DMS53 treated with DMSO at 0.1 percent for 48 hours (cell line): Measurements from ENCODE around the gene KRT72.

ENCODE experiments used
- DNase-seq: peaks from one replicate; lab custom pipeline; 2025; ENCODE audit not compliant: unreplicated experiment; lab: John Stamatoyannopoulos, UW

The KRT72 gene

GRCh38 chr12:52600941-52601481, at the start of gene KRT72:
KRT72 (minus strand) TSS chr12:52601463; CDS start chr12:52601452, 11 bp downstream.
- DNase-seq = no peak

DNA sequence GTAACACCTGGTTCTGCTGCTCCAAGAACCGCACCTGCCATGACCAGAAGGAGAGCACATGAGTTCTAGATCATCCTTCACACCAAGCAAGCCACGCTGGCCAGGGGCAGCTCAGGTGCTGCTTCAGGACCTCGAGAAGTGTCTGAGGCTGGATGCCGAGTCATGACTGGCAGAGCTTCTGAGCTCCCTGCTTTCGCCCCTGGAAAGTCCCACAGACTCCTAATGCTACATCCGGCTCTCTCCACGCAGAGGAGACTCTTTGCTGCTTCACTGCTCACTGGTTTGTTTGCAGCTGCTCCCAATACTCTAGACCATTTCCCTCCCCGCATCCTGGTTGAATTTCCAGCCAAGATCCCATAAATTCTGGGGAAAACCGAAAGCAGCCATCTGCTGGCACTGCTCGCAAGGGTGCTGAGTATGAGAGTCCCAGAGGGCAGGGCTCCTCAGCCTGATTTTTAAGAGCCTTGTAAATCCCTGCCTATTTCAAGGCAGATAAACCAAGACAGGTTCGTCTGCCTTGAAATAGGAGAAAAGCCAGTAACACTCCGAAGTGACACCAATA, 49.3 kb upstream of the KRT72 start:
- DNase-seq = no peak

- DNase-seq = no peak
These were observed 47.8 kb upstream of the KRT72 start for GRCh38 chr12:52649066-52649465.

DNA sequence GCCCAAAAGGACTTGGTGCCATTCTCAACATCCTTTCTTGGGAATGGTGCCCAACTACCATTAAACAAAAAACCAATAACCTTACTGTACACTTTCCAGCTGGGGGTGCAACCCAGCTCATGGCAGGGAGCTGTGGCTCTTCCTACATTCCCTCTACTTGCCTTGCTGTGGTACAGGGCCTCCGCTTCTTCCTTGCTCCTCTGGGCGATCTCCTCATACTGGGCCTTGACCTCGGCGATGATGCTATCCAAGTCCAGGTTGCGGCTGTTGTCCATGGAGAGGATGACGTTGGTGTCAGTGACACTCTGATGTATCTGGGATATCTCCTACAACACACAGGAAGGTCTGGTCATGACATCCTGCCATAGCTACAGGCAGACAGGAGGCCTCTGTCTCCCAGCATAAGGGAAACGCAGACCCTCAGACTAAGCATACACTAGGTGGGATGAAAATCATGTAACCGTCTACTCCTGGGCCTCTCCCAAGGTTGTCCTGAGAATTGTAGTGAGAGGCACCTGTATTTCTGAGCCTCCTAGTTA, 46.8 kb upstream of the KRT72 start:
- DNase-seq = no peak

GRCh38 chr12:52647601-52648000, 46.3 kb upstream of the KRT72 start:
- no peak for DNase-seq

- no peak for DNase-seq
These were observed 45.4 kb upstream of the KRT72 start for GRCh38 chr12:52646613-52647012.

- DNase-seq = no peak
These were observed 44.7 kb upstream of the KRT72 start for GRCh38 chr12:52645982-52646381.

DNA sequence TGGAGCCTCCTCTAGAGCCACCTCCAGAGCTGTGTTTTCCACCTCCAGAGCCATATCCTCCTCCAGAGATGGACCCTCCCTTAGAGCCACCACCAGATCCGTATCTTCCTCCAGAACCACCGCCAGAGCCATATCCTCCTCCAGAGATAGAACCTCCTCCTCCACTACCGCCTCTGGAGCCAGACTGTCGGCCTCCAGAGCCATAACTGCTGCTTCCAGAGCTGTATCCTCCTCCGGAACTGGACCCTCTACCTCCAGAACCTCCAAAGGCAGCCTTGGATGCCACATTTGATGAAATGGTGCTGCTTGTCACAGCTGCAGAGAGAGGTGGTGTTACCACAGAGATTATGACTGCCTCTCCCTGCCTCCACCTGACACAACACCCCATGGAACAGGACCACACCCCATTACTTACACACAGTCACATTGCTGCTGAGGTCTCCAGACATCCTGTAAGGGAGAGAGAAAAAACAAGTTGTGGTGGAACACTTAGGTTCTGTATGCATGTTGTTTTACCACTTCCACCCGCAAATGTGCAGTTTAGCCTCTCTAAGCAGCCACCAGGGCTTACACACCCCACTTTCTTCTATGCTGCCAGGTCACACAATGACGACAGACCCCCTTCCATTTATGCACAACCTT, 44.0 kb upstream of the KRT72 start:
- no peak for DNase-seq

- DNase-seq = no peak
These were observed 42.8 kb upstream of the KRT72 start for GRCh38 chr12:52644078-52644415.

DNA sequence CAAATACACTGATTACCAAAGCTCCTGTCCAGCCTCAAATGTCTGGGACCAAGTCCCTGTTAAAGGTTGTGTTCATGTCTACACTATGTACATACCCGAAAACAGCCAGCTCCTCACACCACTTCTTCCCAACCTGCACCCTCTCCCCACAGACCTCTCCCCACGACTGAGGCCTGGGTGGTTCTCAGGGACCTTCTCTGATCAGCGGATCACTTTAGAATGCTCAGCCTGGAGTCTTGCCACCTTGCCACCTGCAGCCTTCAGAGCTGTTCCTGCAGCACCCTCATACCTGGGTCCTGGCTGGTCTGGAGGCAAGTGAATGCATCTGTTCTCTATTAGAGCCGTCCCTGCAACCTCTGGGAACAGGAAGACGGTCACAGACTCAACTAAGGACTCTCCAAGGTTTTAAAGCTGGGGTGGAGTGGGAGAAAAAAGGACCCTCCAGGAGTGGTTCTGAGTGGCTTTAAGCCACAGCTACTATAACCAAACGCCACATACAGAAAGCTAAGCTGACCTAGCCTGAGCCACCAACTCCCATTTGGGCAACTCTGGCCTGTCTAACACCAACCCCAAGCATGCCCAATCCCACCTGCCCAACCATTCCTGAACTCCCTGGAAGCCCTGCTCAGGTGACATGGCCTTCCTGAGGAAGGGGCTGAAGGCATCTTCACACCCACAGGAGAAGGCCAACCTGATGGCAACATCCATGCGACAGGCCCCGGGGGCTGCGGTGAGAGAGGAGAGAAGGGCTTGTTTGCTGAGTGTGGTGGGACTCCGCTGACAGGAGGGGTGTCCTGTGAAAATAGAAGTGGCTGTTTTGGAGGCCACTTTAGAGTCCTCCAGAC, 42.2 kb upstream of the KRT72 start:
- no peak for DNase-seq

DNA sequence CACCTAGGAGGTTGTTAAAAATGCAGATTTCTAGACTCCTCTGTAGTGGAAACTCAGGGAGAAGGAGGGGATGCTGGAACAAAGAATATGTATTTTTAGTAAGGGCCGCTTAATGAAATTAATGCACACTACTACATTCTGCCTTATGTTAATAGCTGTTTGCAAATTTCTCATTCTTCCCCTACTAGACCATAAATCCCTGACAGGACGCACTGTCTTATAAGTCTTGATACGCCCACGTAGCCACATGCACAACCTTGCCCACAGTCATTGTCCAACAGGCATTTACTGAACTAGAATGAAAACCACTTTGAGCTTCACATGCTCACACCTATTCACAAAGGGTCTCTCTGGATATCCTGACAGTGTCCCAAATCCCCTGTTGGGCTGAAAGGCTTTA, 40.2 kb upstream of the KRT72 start:
- no peak for DNase-seq

GRCh38 chr12:52637299-52637698, 36.0 kb upstream of the KRT72 start:
- DNase-seq = no peak

GRCh38 chr12:52636592-52637258, 35.5 kb upstream of the KRT72 start:
- DNase-seq = no peak

DNA sequence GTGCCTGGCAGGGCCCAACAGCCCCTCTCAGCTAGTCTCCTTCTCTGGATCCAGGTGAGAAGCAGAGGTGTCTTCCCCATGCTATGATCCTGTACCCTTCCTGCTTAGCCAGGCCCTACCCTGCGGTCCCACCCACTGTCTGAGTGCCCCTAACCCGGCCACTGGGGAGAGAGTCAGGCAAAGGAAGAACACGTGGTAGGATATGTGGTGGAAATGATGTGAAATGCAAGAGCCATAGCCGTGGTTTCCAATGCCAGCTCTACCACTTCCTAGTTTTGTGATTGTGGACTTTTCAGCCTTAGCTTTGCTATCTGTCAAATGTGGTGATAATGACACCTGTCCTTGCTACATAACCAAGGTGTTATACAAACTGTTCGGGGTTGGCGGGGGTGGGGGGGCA, 34.9 kb upstream of the KRT72 start:
- no peak for DNase-seq

DNA sequence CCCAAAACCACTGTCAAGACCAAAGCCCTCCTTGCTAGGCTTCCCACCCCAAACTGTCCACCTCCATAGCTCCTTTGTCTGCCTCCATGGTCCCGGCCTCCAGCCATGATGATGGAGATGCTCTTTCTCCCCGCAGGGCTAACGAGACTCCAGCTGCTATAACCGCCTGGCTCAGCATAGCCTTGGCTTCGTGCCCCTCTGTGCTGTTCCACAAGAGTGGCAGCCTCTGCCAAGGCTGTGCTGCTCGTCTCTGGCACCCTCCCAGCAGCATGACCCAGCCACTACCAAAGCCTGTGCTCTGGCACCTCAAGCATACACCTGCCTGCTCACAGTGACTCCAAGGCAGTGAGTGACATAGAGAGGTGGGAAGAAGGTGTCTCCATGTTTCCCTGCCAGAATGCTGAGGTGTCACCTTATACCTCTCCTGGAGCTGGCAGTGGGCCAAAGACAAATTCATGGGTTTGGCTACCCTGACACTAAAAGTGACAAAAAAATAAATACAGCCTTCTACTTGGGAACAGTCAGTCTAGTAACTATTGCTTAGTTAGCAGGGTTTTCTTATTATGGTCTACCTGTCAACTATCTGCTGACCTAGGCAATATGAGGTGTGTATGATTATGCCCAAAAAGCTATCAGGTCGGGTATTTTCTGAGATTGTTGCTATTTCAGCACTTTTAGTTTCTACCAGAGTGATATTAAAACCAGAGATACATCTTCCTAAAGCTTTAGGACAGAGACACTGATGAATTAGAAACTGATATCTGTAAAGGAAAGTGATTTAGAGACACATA, 33.2 kb upstream of the KRT72 start:
- DNase-seq = no peak

- no peak for DNase-seq
These were observed 32.1 kb upstream of the KRT72 start for GRCh38 chr12:52633383-52633782.

DNA sequence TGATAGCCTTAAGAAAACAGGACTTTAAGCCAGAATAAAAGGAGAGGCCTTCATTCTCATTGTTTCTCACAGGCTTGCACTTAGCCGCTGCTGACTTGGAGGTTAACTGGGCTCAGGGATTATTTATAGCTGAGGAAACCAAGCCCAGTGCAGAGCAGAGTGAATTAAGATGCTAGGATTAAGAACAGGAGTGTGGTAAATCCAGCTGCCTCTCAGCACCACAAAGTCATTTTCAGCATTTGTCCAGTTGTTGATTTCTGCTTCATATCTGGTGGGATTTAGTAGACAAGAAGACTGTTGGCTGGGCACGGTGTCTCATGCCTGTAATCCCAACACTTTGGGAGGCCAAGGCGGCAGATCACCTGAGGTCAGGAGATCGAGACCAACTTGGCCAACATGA, 31.4 kb upstream of the KRT72 start:
- no peak for DNase-seq

DNA sequence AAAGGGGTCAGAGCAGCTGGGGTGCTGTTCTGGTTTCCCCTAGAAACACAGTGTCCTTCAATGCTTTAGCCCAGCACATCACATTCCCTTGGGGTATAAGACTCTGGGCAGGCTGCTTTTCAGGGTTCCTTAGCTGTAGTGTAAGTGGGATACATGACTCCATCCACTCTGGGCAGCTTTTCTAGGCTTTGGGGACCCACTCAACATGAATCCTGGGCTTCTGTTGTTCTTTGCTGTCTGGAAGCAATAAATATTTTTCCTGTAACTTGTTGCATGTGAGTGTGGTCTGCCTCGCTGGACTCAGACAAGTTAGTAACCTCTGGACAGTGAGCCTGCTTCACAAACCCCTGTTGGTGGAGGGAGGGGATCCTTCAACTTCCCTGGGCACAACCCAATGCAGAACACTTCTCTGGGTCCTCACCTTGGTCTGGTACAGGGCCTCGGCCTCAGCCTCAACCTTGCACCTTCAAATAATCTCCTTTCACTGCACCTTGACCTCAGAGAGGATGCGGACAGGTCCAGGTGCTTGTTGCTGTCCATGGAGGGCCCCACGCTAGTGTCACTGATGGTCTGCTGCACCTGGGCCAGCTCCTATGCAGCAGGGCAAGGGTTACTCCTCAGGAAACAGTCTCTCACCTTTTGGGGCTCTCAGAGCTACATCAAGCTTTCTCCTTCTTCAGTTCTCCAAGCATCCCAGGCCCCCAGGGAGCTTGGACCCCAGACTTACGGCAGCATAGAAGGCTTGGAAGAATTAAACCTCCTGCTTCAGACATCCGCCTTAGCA, 30.6 kb upstream of the KRT72 start:
- DNase-seq = no peak

DNA sequence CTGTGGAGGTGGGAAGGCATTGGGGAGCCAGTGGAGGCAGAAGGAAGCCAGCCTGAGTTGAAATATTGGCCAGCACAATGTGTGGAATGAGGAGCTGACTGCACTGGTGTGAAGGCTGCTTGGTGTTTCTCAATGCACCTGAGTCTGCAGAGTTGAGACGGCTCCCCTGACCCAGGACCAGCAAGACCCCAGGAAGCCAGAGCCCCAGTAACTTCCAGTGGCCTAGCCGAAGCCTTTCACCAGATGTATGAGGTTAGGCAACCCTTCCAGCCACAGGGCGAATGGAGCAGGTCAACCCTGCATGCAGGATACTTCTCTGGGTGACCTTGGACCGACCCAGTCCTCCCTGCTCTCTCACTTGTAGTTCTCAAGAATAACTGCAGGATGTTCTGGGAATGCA, 30.0 kb upstream of the KRT72 start:
- DNase-seq = no peak
